HG02759 (cell line): ENCODE results near the gene ENOX1.
"Not testable (repeated sequence)": the region's sequence is repeated elsewhere in the genome, so short reads cannot be mapped to it uniquely, and the experiment has no call there.

ENCODE experiments used
- ATAC-seq: cut with Tn5 transposase; IDR thresholded peaks from one replicate; pipeline ENCODE4 v1.9.1; 2021; ENCODE audit warnings: mild to moderate bottlenecking, moderate library complexity; ENCODE audit not compliant: unreplicated experiment

The ENOX1 gene

DNA sequence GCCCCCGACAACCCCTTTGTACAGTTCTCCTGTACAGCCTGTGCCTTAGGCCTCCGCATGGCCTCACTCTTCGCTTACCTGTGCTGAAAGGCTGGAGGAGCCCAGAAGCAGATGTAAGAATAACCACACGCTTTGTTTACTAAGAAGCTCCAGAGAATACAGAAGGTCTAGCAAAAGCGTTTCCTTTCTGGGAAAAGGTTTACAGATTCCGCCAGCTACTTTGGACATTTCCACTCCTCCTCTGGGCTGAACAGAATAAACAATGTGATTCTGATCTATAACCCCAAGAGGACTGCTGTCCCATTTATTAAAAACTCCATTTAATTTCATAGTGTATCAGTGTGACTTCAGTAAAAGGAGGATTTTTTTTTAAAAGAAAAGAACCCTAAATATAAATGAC lies 424.2 kb downstream of the ENOX1 start:
- ATAC-seq, result no peak

DNA sequence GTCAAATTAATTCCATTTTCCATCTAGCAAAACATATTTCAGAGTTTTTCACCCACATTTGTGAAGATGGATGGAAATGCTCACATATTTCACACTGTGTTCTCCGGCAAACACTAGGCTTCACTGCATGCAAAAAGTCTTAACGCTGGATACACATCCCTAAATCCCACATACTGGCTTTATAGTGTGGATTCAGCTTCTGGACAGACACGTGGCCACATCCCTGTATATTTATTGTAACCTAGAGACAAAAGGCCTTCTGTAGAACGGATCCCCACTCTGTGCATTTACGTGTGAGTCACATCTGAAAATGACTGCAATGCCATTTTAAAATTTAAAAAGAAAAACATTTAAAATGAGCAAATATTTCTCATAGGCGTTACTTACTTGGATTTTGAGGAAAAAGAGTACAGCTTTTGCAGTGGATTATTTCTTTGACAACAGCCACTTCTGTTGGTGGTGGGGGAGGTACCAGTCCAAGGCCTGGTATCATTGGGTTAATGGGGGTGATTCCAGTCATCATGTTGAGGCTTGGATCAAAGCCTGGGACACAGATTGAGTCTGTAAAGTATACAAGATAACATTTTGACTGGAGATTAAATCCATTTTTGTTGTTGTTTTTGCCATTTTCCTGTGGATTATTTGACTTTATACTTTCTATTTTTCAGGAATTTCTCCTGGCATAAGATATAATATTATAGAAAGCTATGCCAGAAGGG lies 425.7 kb downstream of the ENOX1 start:
- no peak for ATAC-seq

DNA sequence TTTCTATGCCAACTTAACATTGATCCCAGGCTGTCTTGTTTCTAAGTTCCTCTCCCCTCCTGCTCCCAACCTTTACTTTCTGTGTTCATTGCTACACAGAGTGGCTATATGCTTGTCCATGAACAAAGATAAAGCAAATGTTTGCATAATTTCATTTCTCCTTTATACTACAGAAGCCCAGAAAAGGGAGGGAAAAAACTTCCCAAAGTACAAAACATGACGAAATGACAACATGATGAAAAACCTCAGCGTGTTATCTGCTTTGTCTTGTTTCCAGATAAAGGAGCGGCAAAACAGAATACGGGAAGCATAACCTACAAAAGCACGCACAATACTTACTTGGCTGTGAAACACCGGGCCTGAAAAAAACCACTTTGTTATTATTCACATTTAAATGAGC lies 426.6 kb downstream of the ENOX1 start:
- ATAC-seq, result no peak

DNA sequence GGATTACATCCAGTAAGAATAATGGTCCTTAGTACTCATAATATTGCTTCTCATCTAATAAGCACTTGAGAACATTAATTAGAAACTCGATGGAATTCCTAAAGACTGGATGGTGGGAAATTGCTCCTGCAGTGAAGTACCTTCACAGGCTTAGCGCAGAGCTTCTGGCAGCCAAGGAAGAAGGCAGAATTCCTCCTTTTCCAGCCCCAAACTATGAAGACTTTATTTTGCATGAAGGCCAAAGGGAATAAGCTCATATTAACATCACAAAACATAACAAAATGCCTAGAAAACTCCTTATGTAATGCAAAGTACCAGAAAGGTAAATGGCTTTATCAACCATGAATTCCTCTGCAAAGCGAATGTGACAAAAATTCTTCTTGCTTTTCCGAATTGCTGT lies 427.2 kb downstream of the ENOX1 start:
- no peak for ATAC-seq

DNA sequence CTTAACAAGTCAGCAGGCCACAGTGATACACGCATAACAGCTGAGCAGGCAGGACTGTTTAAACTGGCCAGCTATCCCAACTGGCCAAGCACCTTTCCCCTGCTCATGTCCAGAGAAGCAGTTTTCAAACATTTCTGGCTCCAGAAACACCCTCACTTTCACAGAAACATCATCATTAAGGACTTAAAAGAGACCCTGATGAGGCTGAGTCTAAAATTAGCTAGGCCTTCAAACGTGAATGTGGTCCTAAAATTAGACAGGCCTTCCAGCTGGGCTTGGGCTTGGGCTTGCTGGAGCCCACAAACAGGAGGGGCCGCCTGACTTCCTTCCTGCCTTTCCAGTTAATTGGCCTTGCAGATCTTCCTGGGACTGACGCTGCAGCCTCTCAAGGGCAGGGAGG lies 429.2 kb downstream of the ENOX1 start:
- ATAC-seq, result no peak

DNA sequence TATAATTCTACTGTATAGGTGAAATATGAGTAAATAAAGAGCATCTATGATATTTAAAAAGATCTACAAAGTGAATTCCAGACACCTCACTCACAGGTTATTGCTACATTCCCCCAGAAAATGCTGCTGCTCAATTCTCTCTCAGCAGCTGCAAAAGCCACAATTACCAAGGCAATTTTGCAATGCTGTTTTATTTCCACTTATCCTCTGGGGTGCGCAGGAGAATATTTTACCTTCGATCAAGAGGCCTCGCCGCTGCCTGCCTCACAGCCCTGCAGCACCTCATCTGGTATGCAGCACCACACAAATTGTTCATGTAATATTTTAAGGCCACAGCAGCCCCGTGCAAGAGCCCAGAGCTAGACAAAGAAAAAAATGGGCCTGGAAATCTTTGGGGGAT lies 430.2 kb downstream of the ENOX1 start:
- ATAC-seq, result no peak

DNA sequence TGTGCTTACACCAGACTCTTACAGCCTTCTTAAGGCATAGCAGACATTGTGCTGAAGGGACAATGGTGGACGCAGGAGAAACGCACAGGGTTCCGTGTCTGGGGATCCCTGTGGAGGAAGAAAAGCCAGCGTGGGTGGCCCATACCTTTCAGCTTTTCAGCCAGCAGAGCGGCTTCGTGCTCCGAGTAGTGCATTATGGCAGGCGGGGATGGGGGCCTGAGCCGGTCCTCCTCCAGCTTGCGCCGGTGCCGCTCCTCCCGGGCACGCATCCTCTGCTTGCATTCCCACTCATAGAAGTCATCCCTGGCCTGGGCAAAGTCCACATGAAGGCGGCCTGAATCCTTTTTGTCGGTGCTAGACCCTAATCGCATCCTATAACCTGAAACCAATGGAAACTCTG lies 431.0 kb downstream of the ENOX1 start:
- ATAC-seq, result no peak

DNA sequence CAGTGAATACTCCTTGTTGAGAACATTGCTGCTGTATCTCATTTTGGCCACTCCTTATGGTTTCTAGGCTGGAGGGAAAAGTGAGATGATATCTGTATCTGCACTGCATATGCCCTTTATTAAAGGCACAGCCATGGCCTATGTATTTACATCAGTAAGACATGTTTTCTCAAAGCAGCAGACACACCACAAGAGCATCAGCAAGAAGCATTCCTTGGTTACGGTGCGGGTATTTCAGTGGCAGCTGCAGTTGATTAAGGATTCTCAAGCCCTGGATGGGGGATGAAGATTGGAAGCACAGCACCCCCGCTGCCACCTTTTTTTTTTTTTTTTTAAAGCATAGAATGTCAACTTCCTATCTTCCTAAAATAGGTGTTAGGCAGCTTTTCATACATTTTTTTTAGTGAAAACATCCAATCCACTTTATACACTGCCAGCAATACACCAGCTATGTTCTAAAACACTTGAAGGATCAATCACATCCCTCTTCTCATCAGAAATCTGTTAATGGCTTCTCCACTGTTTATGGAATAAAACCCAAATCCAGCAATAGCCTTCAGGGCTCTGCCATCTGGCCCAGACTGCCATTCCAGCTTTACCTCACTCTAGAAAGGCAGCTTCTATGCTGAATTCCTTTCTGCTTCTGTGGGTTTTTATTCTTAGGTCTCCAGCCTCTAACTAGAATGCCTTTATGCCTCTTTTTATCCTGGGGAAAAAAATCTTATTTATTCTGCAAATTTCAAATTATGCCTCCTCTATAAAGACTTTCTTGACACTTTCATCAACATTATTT lies 432.4 kb downstream of the ENOX1 start:
- no peak for ATAC-seq

DNA sequence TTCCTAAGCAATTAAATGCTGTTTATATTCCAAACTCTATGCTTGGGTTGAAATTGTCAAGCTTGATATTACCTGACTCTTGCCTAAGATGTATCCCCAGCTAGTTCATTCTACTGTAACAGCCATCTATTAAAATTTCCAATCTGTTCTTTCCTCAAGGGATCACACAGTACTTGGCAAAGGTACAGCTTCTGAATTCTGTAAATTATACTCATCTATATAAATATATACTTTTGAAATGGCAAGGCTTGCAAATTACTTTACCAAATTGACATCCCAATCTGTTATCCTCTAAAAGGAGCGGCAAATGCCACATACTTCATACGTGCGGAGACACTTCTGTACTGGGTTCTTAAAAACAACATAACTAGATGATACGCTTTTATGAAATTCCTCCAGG lies 433.1 kb downstream of the ENOX1 start:
- ATAC-seq, result no peak

DNA sequence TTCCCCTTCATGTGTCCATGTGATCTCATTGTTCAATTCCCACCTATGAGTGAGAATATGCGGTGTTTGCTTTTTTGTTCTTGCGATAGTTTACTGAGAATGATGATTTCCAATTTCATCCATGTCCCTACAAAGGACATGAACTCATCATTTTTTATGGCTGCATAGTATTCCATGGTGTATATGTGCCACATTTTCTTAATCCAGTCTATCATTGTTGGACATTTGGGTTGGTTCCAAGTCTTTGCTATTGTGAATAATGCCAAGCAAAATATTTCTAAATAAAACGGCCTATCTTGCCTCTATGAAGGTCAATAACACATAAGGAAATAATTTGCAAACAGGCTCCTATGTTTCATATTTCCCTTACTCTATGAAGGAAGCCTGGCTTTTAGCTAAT lies 435.2 kb downstream of the ENOX1 start:
- not testable (repeated sequence) for ATAC-seq

DNA sequence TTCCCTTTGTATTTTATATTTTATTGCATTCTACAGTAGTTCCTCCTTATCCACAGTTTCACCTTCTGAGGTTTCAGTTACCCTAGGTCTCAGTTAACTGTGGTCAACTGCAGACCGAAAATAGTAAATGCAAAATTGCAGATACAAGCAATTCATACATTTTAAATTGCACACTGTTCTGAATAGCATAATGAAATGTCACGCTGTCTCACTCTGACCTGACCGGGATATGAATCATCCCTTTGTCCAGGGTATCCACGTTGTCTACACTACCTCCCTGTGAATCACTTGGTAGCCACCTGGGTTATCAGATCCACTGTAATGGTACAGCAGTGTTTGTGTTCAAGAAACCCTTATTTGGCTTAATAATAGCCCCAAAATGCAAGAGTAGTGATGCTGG lies 438.4 kb downstream of the ENOX1 start:
- ATAC-seq, result no peak

DNA sequence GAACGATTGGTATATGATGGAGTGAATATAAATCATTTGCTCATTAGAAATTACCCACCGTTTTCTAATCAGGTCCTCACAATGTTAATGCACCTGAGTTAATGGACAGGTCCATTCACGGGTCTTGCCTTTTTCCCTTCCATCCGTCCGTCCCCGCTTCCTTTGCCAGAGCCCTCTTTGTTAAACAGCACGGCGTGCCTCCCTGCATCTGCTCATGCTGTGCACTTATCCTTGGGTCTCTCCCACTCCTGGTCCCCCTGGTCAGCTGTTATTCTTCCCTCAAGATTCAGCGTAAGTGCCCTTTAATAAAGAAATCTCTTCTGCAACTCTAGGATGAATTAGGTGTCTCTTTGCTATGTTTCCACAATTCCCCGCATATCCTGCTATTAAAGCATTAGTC lies 438.9 kb downstream of the ENOX1 start:
- no peak for ATAC-seq

DNA sequence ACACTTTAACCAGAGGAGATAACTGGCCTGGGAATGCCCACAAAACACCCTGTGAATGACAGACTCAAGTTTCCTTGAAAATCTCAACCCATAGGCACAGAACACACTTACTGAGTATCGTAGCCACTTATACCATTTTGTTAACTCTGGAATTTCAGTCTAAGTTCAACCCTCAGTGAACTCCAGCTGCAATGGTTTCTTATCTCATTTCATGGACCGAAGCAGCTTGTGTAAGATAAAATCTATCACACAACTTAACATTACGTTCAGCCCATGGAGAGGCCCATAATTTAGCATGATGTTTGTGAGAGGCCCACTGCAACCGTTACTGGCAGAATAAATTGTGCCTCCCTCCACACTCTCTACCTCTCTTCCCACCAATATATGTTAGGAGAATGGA lies 440.3 kb downstream of the ENOX1 start:
- no peak for ATAC-seq

DNA sequence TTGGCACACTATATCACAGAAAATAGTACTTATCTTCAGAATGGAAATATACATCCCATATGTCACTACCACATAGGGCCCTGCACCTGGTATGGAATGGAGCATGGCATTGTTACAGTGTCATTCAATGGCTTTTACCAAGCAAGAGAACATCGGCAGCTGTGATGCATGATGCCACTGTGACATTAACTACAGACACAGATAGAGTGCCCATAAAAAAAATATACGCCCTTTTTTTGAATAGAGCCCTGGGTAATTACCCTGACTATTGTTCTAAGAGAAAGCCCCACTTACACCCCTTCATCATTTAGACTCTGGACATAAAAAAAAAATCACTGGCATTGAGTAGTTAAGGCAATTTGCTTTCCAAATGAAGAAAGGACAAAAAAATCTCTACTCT lies 443.1 kb downstream of the ENOX1 start:
- no peak for ATAC-seq

DNA sequence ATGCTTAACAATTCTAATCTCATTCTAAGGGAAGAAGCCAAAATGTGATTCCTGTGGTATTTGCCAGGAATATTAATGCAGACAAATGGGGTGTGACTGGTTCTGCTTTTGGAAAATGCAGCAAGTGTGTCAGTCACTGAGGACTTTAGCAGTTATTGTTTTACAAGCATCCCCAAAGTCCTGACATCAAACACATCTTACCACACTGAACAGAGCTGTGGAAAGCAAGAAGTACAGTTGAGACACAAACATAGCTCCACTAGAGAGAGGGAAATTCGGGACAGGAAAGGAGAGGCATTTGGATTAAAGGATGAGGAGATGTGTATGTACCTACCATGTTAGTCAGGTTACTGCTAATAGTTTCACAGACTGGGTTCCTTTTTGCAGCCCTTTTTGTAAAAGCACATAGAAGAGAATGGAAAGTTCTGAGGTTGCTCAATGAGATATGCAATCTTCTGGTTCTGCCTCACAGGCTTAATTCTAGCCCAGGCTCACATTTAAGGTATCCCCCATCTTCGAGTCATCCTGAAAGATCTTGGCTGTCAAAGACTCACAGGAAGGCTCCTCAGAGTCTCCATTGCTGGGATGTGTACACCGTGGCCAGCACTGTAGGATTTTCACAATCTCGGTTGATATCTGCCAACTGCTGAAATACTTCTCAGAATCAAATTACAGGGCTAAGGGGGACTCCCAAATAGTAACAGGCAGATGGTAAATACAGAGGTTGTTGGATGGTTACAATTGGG lies 446.8 kb downstream of the ENOX1 start:
- no peak for ATAC-seq

DNA sequence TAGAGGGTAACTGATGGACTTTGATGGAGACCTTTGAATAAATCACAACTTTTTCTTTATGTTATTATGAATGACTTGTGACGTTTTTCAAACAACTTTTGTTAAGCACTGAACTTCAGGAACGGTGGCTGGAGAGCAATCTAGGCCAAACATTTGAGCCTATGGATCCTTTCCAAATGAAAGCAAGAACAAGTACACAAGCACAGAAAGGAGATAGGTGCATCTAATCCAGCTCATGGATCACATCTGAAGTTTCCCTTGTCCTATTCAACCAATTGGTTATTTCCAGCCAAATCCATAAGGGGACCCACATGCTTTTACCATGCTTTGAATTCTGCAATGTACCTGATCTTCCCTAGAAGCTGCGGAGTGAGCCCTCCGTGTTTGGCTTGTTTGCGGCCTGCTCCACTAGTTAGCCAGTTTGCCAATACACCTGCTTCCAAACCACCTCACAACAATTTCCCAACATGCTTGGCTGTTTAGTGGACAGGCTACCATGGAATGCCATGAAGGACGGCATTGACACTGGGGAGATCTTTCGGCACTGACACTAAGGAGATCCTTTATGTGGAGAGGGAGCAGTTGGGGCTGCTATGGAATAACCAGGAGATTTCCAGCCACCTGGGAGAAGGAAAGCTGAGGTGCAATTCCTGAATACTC lies 447.5 kb downstream of the ENOX1 start:
- ATAC-seq, result no peak

DNA sequence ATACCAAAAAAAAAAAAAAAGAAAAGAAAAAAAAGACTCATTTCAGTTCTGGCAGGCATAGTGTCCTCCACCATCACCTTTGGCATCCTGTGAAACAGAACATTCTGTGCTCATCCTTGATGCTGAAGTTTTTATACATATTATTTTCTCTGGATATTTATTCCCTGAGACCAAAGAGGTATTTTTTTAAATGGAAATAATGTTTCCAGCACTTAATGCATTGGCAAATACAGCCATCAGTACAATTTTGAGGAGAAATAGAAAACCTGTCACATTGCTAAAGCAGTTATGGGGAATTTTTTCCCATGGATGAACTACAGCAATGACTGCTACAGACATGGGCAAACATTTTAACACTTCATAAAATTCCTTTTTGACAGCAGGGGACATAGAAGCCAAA lies 451.0 kb downstream of the ENOX1 start:
- no peak for ATAC-seq

DNA sequence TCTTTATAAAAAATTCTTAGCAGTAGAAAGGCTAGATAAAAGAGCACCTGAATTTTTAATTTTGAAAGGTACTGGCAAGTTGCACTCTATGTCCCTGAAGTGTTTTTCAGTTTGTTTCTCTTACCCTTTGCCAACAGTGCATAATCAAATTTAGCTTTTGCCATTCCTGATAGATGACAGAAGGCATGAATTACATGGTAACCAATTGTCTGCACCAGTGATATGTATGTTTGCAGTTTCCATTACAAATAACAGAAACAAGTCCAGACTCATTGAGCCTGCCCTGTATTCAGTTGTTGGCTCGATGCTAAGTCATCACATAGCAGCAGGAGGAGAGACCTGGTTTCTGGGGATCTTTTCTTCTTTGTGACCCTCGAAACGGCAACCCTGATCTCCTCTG lies 453.6 kb downstream of the ENOX1 start:
- no peak for ATAC-seq

DNA sequence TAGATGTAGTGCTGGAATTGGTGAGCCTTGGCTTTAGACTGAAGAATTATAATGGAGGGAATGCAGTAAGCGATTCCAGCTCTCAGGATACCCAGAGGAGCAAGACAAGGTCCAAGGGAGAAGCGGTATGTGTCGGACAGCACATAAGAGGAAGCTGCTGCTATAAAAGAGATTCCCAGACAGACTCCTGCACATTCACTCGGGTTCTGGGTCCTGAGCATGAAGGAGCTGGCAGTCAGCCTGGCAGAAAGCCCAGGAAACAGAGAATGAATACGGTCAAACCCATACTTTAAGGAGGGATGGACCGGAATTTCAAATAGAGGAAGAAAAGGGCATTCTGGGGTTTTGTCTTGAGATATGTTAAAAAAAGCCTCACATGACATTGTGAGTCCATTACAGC lies 455.1 kb downstream of the ENOX1 start:
- no peak for ATAC-seq

DNA sequence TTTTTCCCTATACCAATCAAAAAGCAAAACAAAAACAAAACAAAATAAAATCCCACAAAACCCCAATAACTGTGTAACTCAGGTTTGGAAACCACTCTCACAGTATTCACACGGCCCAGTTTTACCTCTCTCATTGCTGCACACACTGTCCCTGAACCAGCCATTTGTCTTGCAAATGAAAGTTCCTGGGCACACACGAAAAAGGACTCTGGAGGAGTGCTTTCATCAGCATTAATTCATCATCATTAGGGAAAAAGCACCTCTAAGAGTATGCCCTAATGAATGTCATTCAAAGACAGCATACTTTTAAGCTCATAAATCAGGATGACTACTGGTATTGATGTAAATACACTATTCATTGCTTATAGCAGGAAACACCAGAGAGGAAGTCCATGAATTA lies 457.1 kb downstream of the ENOX1 start:
- no peak for ATAC-seq

DNA sequence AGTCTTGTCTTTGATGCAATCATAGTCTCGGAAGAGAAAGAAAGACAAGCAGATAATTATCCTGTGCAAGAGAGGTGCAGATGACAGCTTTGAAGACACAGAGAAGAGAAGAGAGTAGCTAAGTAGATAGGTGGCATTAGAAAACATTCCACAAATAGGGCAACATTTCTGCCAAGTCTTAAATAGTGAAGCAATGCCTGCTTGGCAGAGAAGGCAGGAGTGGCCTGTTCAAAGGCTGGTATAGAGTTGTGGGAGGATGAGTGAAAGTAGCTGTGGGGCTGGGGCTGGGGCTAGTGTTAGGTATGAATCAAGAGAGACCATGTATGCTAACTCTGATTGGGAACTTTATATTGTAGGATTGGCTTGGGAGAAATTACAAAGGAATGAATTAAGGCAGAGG lies 457.9 kb downstream of the ENOX1 start:
- ATAC-seq, result no peak
